ENCODE data around the gene COASY. TPM values are rescaled to one million over a fixed set of nuclear protein-coding genes. Genes with fewer than 3 reads are reported as not detected.
A peak's percentile ranks its signal among the peaks of the same experiment; 100 is the strongest.

The COASY gene
- total and polyA plus RNA-seq, 2 of the 4 experiments (the other 2 are of a cell fraction), result 10.6 to 44.0 TPM

DNA sequence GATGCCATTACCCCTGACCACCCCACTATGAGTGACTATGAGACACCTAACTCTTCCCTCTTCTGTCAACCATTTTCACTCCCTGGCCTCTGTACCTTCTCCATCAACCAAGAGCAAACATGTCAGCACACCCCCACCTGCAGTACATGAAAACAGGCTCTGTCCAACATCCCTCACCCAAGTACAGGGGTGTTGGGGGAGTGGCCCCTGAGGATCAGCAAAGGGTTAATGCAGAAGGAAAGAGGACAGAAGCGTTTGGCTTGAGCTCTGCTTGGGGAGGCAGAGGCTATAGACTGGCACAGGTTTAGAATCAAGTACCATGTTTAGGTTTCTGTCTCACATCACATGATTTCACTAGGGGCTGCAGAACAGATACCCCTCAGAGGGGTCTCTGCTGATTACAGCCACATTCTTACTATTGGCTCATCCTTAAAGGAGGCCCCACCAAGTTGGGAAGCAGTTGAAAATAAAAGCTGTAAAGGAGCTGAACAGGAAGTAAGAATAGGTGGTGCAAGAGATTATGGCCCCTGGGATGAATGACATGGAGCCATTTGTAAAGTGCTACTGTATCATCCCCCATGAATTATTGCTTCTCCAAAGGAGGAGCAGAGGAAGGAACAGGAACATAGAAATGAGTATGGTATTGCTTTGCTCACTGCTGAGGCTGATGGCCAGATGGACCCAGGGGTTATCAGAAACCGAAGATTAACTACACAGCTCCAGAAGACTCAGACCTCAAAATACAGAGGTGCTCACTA, 18.0 kb downstream of the COASY start (continued):
- no peak for TF ChIP-seq CTCF (conservative IDR thresholded peaks at IDR 0.05; ENCODE audit: low read depth, low read length)

DNA sequence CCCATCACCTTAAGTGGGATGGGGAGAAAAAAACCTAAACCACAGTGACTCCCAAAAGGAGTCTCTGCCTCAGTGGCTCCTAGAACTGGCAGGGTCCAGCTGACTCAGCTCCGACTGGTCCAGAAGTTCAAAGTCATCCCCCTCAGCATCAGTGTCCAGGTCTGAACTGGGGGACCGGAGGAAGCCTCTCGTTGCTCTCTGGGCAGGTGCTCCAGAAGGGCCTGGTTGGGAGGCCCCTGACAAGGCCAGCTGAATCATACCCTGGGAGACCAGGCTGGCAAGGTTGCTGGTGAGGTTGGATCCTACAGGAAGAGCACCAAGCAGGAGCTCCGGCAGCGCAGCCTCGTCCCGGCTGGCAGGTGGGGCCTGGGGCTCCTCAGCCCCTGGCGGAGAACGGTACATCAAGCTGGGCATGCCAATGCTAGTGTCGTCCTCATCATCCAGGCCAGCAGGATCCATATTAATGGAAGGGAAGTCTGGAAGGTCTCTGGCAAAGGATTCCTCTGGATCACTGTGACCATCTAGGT, 19.9 kb downstream of the COASY start:
- no peak overlapping the region for H4K8ac ChIP-seq (ENCODE audit: low read depth in 2 of 2, low read length in 2 of 2)
- in situ Hi-C loops (cut with MboI; ENCODE audit: low sequenced_read_pairs) (no loop called here), intact Hi-C loops (cut with micrococcal nuclease) (no loop called here), dilution Hi-C loops (cut with HindIII; ENCODE audit: low sequenced_read_pairs, unreplicated experiment) (no loop called here)
- peaks cover 14% of the 10 kb centered on the region; the same call in 1 of the 2 replicates for H4K20me1 ChIP-seq (ENCODE audit: insufficient read depth, low read length)
- no peak overlapping the region for H3K9ac ChIP-seq (ENCODE audit: low read depth, low read length)
- ChIA-PET CTCF (no interaction called here), POLR2A (ENCODE audit: unreplicated experiment) (no interaction called here)
- H2AFZ ChIP-seq (replicated peaks; ENCODE audit: low read length, poor library complexity), result no peak overlapping the region
- H2AK9ac ChIP-seq (replicated peaks; ENCODE audit: low read depth, low read length, poor library complexity), result peak overlapping the region; percentile 19
- H2BK15ac ChIP-seq (ENCODE audit: low read depth, low read length), result no peak overlapping the region
- H3K27me3 ChIP-seq (ENCODE audit: control insufficient read depth, insufficient read depth, low read length), result no peaks in the 10 kb centered on the region
- ATAC-seq (ENCODE audit: low read depth) (no peak), DNase-seq (no peak)
- BruUV-seq (replicated peaks), result no TSS peak
- H3K56ac ChIP-seq (ENCODE audit: extremely low read depth, insufficient read depth, low read length), result no peak overlapping the region
- no peak overlapping the region for H2BK20ac ChIP-seq (ENCODE audit: low read depth, low read length)
- H3K27ac ChIP-seq (ENCODE audit: insufficient read depth, low read length), result no peak overlapping the region
- H3K4me3 ChIP-seq (ENCODE audit: insufficient read depth, low read depth, low read length), result no peak overlapping the region
- no peak overlapping the region for H4K5ac ChIP-seq (ENCODE audit: low read depth, low read length)
- H3K18ac ChIP-seq (ENCODE audit: low read depth, low read length), result no peak overlapping the region
- WGBS, 2 experiments (ENCODE audit: extremely low coverage in 2 of 2, insufficient read length in 1 of 2), result 100% methylated on average over 4 of the region's 10 CpGs; no CpG with 5 or more reads in 1 of the 2 experiments
- no peak overlapping the region for H4K91ac ChIP-seq (ENCODE audit: insufficient read depth, low read depth, low read length)
- peaks cover 11 to 38% of the 10 kb centered on the region in 2 experiments; a peak in 3 of 4 replicates for H3K79me1 ChIP-seq (ENCODE audit: low read depth in 1 of 2, low read length in 2 of 2)
- no peak overlapping the region for H3K14ac ChIP-seq (replicated peaks; ENCODE audit: low read depth, low read length)
- H2BK120ac ChIP-seq (ENCODE audit: low read depth, low read length), result no peak overlapping the region
- peaks cover 5% of the 10 kb centered on the region for H3K4me1 ChIP-seq (ENCODE audit: control insufficient read depth, insufficient read depth, low read length)
- TF ChIP-seq CEBPB (IDR thresholded peaks at IDR 0.05; ENCODE audit: low read depth, low read length) (no peak), CHD1 (IDR thresholded peaks at IDR 0.05; ENCODE audit: low read depth, low read length) (no peak), RAD21 (IDR thresholded peaks at IDR 0.05; ENCODE audit: low read length) (no peak), CTCF (conservative IDR thresholded peaks at IDR 0.05; ENCODE audit: low read depth, low read length) (no peak), MXI1 (IDR thresholded peaks at IDR 0.05; ENCODE audit: borderline replicate concordance, low read depth, low read length) (no peak)
- TF ChIP-seq, protein P1, sequence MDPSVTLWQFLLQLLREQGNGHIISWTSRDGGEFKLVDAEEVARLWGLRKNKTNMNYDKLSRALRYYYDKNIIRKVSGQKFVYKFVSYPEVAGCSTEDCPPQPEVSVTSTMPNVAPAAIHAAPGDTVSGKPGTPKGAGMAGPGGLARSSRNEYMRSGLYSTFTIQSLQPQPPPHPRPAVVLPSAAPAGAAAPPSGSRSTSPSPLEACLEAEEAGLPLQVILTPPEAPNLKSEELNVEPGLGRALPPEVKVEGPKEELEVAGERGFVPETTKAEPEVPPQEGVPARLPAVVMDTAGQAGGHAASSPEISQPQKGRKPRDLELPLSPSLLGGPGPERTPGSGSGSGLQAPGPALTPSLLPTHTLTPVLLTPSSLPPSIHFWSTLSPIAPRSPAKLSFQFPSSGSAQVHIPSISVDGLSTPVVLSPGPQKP (IDR thresholded peaks at IDR 0.05; ENCODE audit: borderline replicate concordance, low read depth, low read length), result no peak
- no peak overlapping the region for H2BK5ac ChIP-seq (ENCODE audit: low read depth, low read length, poor library complexity, severe bottlenecking)
- no peaks in the 10 kb centered on the region for H3K9me3 ChIP-seq (ENCODE audit: control insufficient read depth, insufficient read depth, low read length)
- H3K4ac ChIP-seq (ENCODE audit: low read depth, low read length), result no peak overlapping the region
- no peak overlapping the region for H3K4me2 ChIP-seq (ENCODE audit: low read depth, low read length)
- peaks cover 56% of the 10 kb centered on the region for H3K36me3 ChIP-seq (ENCODE audit: control insufficient read depth, insufficient read depth, low read length)
- H3K23ac ChIP-seq (ENCODE audit: low read depth, low read length), result no peak overlapping the region
- H3K9me1 ChIP-seq (ENCODE audit: insufficient read depth, low read length), result no peaks in the 10 kb centered on the region; the same call in 1 of the 2 replicates
- no peak overlapping the region for H2AK5ac ChIP-seq (ENCODE audit: low read depth, low read length)

Measured in IMR-90 (cell line).